ENCODE data around the gene BRINP1. TPM values are rescaled to one million over a fixed set of nuclear protein-coding genes. Genes with fewer than 3 reads are reported as not detected.
A peak's percentile ranks its signal among the peaks of the same experiment; 100 is the strongest.
"Not testable (repeated sequence)": the region's sequence is repeated elsewhere in the genome, so short reads cannot be mapped to it uniquely, and the experiment has no call there.

The BRINP1 gene
- total RNA-seq, 1 donor from 2014 or later, result 0.96 TPM

DNA sequence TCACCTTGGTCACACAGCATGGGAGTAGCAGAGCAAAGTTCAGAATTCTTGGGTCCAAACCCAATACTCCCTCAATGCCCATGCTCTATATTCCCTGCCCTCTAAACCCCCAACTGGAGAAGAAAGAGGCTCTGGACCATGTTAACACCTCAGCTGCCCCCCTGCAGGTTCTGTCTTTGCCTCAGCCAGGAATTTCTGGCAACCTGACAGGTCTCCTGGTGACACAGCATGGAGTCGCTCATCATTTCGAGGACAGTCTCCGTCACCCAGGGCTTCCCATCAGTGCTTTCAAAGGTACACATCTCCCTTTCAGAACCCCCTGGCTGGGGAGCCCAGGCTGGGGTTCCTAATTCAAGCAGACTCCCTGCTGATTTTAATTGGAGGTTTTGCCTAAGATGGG lies 189.5 kb downstream of the BRINP1 start:
- H3K27ac Mint-ChIP-seq (ENCODE audit: unreplicated experiment), result no peak overlapping the region
- no peaks in the 10 kb centered on the region for H3K27me3 Mint-ChIP-seq (ENCODE audit: low read depth)
- no peak for DNase-seq (ENCODE audit: low read depth, low spot score)
- no peaks in the 10 kb centered on the region for H3K36me3 Mint-ChIP-seq (ENCODE audit: low read depth)
- H3K4me1 Mint-ChIP-seq, result peaks cover 14% of the 10 kb centered on the region
- peaks cover 5% of the 10 kb centered on the region for H3K9me3 Mint-ChIP-seq
- no peak overlapping the region for H3K4me3 Mint-ChIP-seq
- TF ChIP-seq, protein P1, sequence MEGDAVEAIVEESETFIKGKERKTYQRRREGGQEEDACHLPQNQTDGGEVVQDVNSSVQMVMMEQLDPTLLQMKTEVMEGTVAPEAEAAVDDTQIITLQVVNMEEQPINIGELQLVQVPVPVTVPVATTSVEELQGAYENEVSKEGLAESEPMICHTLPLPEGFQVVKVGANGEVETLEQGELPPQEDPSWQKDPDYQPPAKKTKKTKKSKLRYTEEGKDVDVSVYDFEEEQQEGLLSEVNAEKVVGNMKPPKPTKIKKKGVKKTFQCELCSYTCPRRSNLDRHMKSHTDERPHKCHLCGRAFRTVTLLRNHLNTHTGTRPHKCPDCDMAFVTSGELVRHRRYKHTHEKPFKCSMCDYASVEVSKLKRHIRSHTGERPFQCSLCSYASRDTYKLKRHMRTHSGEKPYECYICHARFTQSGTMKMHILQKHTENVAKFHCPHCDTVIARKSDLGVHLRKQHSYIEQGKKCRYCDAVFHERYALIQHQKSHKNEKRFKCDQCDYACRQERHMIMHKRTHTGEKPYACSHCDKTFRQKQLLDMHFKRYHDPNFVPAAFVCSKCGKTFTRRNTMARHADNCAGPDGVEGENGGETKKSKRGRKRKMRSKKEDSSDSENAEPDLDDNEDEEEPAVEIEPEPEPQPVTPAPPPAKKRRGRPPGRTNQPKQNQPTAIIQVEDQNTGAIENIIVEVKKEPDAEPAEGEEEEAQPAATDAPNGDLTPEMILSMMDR (conservative IDR thresholded peaks at IDR 0.05), result no peak

DNA sequence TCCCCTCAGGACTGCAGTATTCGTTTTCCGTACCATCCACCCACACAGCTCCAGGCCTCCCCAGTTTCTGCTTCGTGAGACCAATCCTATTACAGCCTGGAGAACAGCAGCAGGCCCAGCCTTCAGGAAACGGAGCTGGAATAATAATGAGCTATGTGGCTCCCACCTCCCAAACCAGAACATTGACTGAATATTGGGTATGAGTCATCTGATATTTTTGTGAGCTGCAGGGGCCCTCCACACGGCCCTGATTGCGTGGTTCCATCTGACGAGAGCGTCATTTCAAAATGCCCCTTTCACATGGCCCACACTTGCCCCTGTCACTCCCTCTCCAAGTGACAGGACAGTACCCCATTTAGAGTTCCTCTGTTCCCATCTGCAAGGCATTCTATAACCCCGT lies 192.0 kb downstream of the BRINP1 start:
- TF ChIP-seq, protein P1 (conservative IDR thresholded peaks at IDR 0.05), result no peak
- Mint-ChIP-seq H3K27me3 (ENCODE audit: low read depth) (no peaks in the 10 kb centered on the region), H3K4me3 (no peak overlapping the region), H3K4me1 (peaks cover 14% of the 10 kb centered on the region), H3K27ac (ENCODE audit: unreplicated experiment) (no peak overlapping the region), H3K9me3 (peaks cover 5% of the 10 kb centered on the region), H3K36me3 (ENCODE audit: low read depth) (no peaks in the 10 kb centered on the region)
- no peak for DNase-seq (ENCODE audit: low read depth, low spot score)

DNA sequence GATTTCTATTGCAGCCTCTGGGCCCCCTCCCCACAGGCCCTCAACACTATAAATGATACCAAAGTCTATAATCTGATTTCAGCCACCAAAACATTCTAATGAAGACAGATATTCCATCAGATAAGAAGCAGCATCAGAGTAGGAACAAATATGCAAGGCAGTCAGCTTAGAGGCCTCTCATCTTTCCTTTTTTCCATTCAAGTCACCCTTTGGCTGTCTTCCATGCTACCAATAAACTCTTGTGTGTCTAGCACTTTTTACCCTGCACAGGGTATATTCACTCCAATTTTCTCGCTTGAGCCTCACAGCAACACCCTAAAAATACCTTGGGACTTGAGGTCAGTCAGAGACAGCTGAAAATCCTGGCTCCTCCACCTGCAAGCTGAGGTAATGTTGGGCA lies 193.7 kb downstream of the BRINP1 start:
- no peak for DNase-seq (ENCODE audit: low read depth, low spot score)
- no peak overlapping the region for H3K4me3 Mint-ChIP-seq
- H3K27ac Mint-ChIP-seq (ENCODE audit: unreplicated experiment), result no peak overlapping the region
- H3K4me1 Mint-ChIP-seq, result peaks cover 14% of the 10 kb centered on the region
- TF ChIP-seq, protein P1 (conservative IDR thresholded peaks at IDR 0.05), result no peak
- H3K36me3 Mint-ChIP-seq (ENCODE audit: low read depth), result no peaks in the 10 kb centered on the region
- peaks cover 5% of the 10 kb centered on the region for H3K9me3 Mint-ChIP-seq
- H3K27me3 Mint-ChIP-seq (ENCODE audit: low read depth), result no peaks in the 10 kb centered on the region

DNA sequence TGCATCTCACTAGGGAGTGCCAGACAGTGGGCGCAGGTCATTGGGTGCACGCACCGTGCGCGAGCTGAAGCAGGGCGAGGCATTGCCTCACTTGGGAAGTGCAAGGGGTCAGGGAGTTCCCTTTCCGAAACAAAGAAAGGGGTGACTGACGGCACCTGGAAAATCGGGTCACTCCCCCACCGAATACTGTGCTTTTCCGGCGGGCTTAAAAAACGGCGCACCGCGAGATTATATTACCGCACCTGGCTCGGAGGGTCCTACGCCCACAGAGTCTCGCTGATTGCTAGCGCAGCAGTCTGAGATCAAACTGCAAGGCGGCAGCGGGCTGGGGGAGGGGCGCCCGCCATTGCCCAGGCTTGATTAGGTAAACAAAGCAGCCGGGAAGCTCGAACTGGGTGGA lies 200.0 kb downstream of the BRINP1 start:
- H3K4me3 Mint-ChIP-seq, result peak overlapping the region; percentile 85
- peak overlapping the region; percentile 96 for H3K27ac Mint-ChIP-seq (ENCODE audit: unreplicated experiment)
- H3K27me3 Mint-ChIP-seq (ENCODE audit: low read depth); H3K4me1 Mint-ChIP-seq; H3K9me3 Mint-ChIP-seq: not testable (repeated sequence)
- DNase-seq (ENCODE audit: low read depth, low spot score), result peak; percentile 31
- peaks cover 10% of the 10 kb centered on the region for H3K36me3 Mint-ChIP-seq (ENCODE audit: low read depth)

DNA sequence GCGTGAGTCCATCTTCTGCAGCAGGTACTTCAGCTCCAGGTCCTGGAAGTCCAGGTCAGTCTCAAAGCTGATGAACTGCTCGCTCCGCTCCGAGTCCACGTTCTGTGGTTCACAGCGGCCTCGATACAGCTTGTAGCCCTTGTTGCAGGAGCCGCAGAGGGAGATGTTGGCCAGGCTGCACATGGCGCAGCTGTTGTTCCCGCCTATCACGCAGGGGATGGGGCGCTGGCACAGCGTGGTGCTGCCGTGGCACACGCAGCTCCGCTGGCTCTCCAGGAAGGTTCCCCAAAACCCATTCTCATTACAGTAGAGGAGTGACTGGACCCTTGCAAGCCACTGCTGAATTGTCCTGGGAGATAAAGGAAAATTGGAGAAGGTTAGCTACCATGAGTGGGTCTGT lies 201.4 kb downstream of the BRINP1 start:
- no peak overlapping the region for H3K4me3 Mint-ChIP-seq
- peaks cover 10% of the 10 kb centered on the region for H3K36me3 Mint-ChIP-seq (ENCODE audit: low read depth)
- peaks cover 8% of the 10 kb centered on the region for H3K4me1 Mint-ChIP-seq
- no peak for DNase-seq (ENCODE audit: low read depth, low spot score)
- no peak overlapping the region for H3K27ac Mint-ChIP-seq (ENCODE audit: unreplicated experiment)
- H3K27me3 Mint-ChIP-seq (ENCODE audit: low read depth), result no peaks in the 10 kb centered on the region
- TF ChIP-seq, protein P1 (conservative IDR thresholded peaks at IDR 0.05), result no peak
- H3K9me3 Mint-ChIP-seq, result peaks cover 8% of the 10 kb centered on the region

DNA sequence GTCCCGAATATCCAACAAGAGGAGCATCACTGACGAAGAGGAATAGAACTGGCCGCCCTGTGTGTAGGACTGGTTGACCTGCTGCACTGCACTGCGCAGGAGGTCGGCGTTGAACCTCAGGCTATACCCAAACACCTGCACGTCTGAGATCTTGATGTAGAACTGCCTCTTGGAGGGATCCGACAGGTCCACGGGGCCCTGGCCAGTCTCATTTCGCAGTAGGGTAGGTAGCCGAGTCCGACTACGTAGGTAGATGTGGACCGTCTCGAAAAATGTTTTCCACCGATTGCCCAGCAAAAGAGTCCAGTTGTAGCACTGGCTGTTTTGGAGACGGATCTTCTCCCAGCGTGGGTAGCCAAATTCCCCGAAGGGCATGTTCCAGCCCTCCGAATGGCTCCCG lies 202.0 kb downstream of the BRINP1 start:
- H3K36me3 Mint-ChIP-seq (ENCODE audit: low read depth), result peaks cover 10% of the 10 kb centered on the region

More for the DNA sequence above, 202.0 kb downstream of the BRINP1 start:
- DNase-seq (ENCODE audit: low read depth, low spot score), result no peak
- Mint-ChIP-seq H3K4me3 (no peak overlapping the region), H3K27ac (ENCODE audit: unreplicated experiment) (no peak overlapping the region), H3K4me1 (peaks cover 8% of the 10 kb centered on the region), H3K27me3 (ENCODE audit: low read depth) (no peaks in the 10 kb centered on the region), H3K9me3 (peaks cover 8% of the 10 kb centered on the region)
- TF ChIP-seq, protein P1 (conservative IDR thresholded peaks at IDR 0.05), result no peak
